GM23338 (cell line): ENCODE measurements around the gene STX16. TPM values are rescaled to one million over a fixed set of nuclear protein-coding genes. Genes with fewer than 3 reads are reported as not detected.
A peak's percentile ranks its signal among the peaks of the same experiment; 100 is the strongest.

Source experiments
- ATAC-seq: fragments of 200-7000 bp; cut with Tn5 transposase; 3 replicates; pipeline ENCODE4 v1.9.1; 2020
- DNase-seq: peaks from one replicate; pipeline ENCODE4 v3.0.0-alpha.2; 2015; ENCODE audit warnings: low spot score
- H2AFZ ChIP-seq: fragments of 200-600 bp; sonication (generic); 2 replicates; pipeline ENCODE4 v1.8.0; 2016; ENCODE audit warnings: antibody characterized with exemption, mild to moderate bottlenecking, moderate library complexity
- H3F3A ChIP-seq: fragments of 200-600 bp; sonication (generic); replicated peaks from 2 replicates; pipeline ENCODE4 v1.8.0; 2017; ENCODE audit warnings: antibody characterized with exemption, mixed run types, low read depth
- H3K27ac ChIP-seq: fragments of 200-600 bp; sonication (generic); 2 replicates; pipeline ENCODE4 v1.6.1; 2016; ENCODE audit warnings: low read depth
- H3K27me3 ChIP-seq: fragments of 200-600 bp; sonication (generic); 2 replicates; pipeline ENCODE4 v1.8.0; 2016; ENCODE audit warnings: mild to moderate bottlenecking, mixed run types, moderate library complexity; ENCODE audit not compliant: insufficient read depth
- H3K36me3 ChIP-seq: fragments of 200-600 bp; sonication (generic); 2 replicates; pipeline ENCODE4 v1.8.0; 2016; ENCODE audit warnings: mild to moderate bottlenecking; ENCODE audit not compliant: insufficient read depth
- H3K4me1 ChIP-seq: fragments of 200-600 bp; sonication (generic); 2 replicates; pipeline ENCODE4 v1.8.0; 2016; ENCODE audit warnings: mild to moderate bottlenecking, moderate library complexity; ENCODE audit not compliant: insufficient read depth
- H3K4me2 ChIP-seq: fragments of 200-600 bp; sonication (generic); 2 replicates; pipeline ENCODE4 v1.7.1; 2017; ENCODE audit warnings: mixed run types
- H3K4me3 ChIP-seq: fragments of 200-600 bp; sonication (generic); 2 replicates; pipeline ENCODE4 v1.6.1; 2016; ENCODE audit warnings: mixed run types
- H3K79me2 ChIP-seq: fragments of 200-600 bp; sonication (generic); replicated peaks from 2 replicates; pipeline ENCODE4 v1.8.0; 2017; ENCODE audit warnings: mild to moderate bottlenecking; ENCODE audit not compliant: insufficient read depth
- H3K9me2 ChIP-seq: fragments of 200-600 bp; sonication (generic); 2 replicates; pipeline ENCODE4 v1.8.0; 2017; ENCODE audit not compliant: insufficient read depth
- H4K20me1 ChIP-seq: fragments of 200-600 bp; sonication (generic); replicated peaks from 2 replicates; pipeline ENCODE4 v1.8.0; 2017; ENCODE audit warnings: mild to moderate bottlenecking; ENCODE audit not compliant: insufficient read depth
- H3K27ac Mint-ChIP-seq: 2 replicates; pipeline ENCODE4 v1.8.0; 2020; ENCODE audit warnings: inconsistent platforms, mild to moderate bottlenecking, moderate library complexity, mixed read lengths
- H3K27me3 Mint-ChIP-seq: 3 replicates; pipeline ENCODE4 v1.8.0; 2022; ENCODE audit warnings: low read depth, mild to moderate bottlenecking, moderate library complexity, mixed read lengths, inconsistent platforms; ENCODE audit not compliant: insufficient read depth, poor library complexity
- H3K36me3 Mint-ChIP-seq: 3 replicates; pipeline ENCODE4 v1.8.0; 2021; ENCODE audit warnings: low read depth, mild to moderate bottlenecking, inconsistent platforms, moderate library complexity, mixed read lengths
- H3K4me1 Mint-ChIP-seq: 3 replicates; pipeline ENCODE4 v1.8.0; 2020; ENCODE audit warnings: mild to moderate bottlenecking, inconsistent platforms, mixed read lengths
- H3K4me3 Mint-ChIP-seq: 3 replicates; pipeline ENCODE4 v1.8.0; 2021; ENCODE audit warnings: moderate library complexity, mild to moderate bottlenecking, inconsistent platforms, mixed read lengths
- H3K9me3 Mint-ChIP-seq: 3 replicates; pipeline ENCODE4 v1.8.0; 2020; ENCODE audit warnings: moderate library complexity, mild to moderate bottlenecking, inconsistent platforms, mixed read lengths
- CREB1 ChIP-seq: fragments of 250-450 bp; sonication (Bioruptor Pico); IDR thresholded peaks from 2 replicates; pipeline ENCODE4 v1.5.0; 2020; ENCODE audit warnings: low read depth, mild to moderate bottlenecking, moderate library complexity
- EZH2phosphoT487 ChIP-seq: fragments of 200-600 bp; sonication (generic); IDR thresholded peaks from one replicate; pipeline ENCODE4 v1.8.1; 2018; ENCODE audit warnings: antibody characterized with exemption; ENCODE audit not compliant: unreplicated experiment
- JUNB ChIP-seq: IDR thresholded peaks from one replicate; pipeline ENCODE4 v1.6.1; 2016; ENCODE audit warnings: antibody characterized with exemption; ENCODE audit not compliant: unreplicated experiment
- POLR2AphosphoS5 ChIP-seq: IDR thresholded peaks from 2 replicates; pipeline ENCODE4 v1.6.1; 2016; ENCODE audit warnings: antibody characterized with exemption, low read depth
- STAT1 ChIP-seq: IDR thresholded peaks from one replicate; pipeline ENCODE4 v1.6.1; 2016; ENCODE audit warnings: antibody characterized with exemption; ENCODE audit not compliant: unreplicated experiment
- ZNF114 ChIP-seq: fragments of 250-450 bp; sonication (Bioruptor Pico); IDR thresholded peaks from 2 replicates; pipeline ENCODE4 v1.5.0; 2020; ENCODE audit warnings: mild to moderate bottlenecking, moderate library complexity
- polyA plus RNA-seq: library from polyadenylated mRNA; unstranded; fragments of >200 nt; fragmentation: Nextera tagmentation; extraction: Ambion mirVana; gene quantifications from 2 replicates; pipeline ENCODE4 v1.2.1, GENCODE V29; 2016
- total RNA-seq: library from RNA; depleted of rRNA; stranded (reverse); fragments of >200 nt; shearing (Covaris generic); gene quantifications from 2 replicates; pipeline ENCODE4 v1.2.3, GENCODE V29; 2014
- TF ChIP-seq, protein P1 (sequence below): IDR thresholded peaks from one replicate; pipeline ENCODE4 v1.6.1; 2018; ENCODE audit warnings: antibody characterized with exemption; ENCODE audit not compliant: unreplicated experiment
- TF ChIP-seq, protein P2 (sequence below), 2 experiments: fragments of 200-600 bp in 1 of 2; sonication (generic) in 1 of 2; conservative IDR thresholded peaks; 2 replicates each; pipeline versions ENCODE4 v1.5.1 to v1.6.1; 2016 to 2017; ENCODE audit warnings: antibody characterized with exemption in 2 of 2, low read depth in 2 of 2, mild to moderate bottlenecking in 2 of 2, moderate library complexity in 1 of 2
- TF ChIP-seq, protein P3 (sequence below): IDR thresholded peaks from 2 replicates; pipeline ENCODE4 v1.6.1; 2016; ENCODE audit warnings: antibody characterized with exemption

Gene STX16
- total and polyA plus RNA-seq, 2 experiments from 2014 or later = 31.2 to 70.5 TPM

DNA sequence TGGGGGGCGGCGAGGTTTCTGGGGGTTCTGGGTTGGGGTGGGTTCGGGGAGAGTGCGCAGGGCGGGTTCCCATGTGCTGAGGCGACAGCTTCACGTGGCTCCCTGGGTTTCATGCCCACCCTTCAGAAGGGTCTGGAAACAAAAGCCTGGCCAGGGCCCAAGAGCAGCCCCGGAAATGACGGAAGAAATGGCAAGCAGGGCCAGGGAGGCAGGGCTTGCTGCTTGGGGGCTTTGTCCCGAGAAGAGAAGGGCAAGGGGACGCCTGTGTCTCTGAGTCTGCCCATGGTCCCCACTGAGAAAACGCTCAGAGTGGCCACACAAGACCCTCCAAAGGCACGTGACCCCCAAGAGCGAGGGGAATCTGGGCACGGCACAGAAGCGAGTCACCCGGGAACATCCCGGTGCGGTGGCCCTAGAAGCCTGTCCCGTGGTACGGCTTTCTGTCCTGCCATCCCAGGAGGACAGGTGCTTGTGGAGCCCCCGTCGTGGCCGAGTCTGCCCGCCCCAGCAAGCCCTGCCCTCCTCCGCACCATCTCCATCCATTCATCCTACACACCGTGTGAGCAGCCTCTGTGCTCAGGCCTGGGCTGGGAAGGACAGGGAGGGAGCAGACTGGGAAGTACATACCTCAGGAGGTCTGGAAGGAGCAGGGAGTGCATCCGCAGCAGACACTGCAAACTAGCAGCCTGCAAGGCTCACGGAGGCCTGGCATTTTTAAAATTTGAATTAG is 50.5 kb downstream of the STX16 start (continued):
- TF ChIP-seq, protein P1, sequence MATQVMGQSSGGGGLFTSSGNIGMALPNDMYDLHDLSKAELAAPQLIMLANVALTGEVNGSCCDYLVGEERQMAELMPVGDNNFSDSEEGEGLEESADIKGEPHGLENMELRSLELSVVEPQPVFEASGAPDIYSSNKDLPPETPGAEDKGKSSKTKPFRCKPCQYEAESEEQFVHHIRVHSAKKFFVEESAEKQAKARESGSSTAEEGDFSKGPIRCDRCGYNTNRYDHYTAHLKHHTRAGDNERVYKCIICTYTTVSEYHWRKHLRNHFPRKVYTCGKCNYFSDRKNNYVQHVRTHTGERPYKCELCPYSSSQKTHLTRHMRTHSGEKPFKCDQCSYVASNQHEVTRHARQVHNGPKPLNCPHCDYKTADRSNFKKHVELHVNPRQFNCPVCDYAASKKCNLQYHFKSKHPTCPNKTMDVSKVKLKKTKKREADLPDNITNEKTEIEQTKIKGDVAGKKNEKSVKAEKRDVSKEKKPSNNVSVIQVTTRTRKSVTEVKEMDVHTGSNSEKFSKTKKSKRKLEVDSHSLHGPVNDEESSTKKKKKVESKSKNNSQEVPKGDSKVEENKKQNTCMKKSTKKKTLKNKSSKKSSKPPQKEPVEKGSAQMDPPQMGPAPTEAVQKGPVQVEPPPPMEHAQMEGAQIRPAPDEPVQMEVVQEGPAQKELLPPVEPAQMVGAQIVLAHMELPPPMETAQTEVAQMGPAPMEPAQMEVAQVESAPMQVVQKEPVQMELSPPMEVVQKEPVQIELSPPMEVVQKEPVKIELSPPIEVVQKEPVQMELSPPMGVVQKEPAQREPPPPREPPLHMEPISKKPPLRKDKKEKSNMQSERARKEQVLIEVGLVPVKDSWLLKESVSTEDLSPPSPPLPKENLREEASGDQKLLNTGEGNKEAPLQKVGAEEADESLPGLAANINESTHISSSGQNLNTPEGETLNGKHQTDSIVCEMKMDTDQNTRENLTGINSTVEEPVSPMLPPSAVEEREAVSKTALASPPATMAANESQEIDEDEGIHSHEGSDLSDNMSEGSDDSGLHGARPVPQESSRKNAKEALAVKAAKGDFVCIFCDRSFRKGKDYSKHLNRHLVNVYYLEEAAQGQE = no peak
- TF ChIP-seq JUNB (no peak), POLR2AphosphoS5 (no peak), CREB1 (no peak), EZH2phosphoT487 (no peak)
- TF ChIP-seq, protein P2, sequence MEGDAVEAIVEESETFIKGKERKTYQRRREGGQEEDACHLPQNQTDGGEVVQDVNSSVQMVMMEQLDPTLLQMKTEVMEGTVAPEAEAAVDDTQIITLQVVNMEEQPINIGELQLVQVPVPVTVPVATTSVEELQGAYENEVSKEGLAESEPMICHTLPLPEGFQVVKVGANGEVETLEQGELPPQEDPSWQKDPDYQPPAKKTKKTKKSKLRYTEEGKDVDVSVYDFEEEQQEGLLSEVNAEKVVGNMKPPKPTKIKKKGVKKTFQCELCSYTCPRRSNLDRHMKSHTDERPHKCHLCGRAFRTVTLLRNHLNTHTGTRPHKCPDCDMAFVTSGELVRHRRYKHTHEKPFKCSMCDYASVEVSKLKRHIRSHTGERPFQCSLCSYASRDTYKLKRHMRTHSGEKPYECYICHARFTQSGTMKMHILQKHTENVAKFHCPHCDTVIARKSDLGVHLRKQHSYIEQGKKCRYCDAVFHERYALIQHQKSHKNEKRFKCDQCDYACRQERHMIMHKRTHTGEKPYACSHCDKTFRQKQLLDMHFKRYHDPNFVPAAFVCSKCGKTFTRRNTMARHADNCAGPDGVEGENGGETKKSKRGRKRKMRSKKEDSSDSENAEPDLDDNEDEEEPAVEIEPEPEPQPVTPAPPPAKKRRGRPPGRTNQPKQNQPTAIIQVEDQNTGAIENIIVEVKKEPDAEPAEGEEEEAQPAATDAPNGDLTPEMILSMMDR (conservative IDR thresholded peaks at IDR 0.05; ENCODE audit: low read depth in 2 of 2) = no peak
- TF ChIP-seq, protein P3, sequence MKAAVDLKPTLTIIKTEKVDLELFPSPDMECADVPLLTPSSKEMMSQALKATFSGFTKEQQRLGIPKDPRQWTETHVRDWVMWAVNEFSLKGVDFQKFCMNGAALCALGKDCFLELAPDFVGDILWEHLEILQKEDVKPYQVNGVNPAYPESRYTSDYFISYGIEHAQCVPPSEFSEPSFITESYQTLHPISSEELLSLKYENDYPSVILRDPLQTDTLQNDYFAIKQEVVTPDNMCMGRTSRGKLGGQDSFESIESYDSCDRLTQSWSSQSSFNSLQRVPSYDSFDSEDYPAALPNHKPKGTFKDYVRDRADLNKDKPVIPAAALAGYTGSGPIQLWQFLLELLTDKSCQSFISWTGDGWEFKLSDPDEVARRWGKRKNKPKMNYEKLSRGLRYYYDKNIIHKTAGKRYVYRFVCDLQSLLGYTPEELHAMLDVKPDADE = no peak

DNA sequence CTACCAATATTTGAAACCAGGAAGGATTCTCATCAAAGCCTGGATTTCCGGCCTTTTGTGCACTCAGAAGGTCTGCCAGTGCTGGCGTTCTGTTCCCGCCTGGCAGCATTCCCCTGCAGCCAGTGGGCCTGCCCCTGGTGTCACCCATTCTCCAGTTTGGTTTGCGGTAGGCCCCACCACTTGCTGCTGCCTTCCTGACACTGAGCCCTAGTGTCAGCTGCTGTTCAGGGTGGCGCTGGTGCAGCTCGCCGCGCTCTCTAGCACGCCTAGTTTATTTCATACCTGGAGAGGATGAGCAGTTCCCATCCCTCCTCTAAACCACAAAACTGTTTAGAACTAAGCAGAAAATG is 51.1 kb downstream of the STX16 start:
- no peak overlapping the region for H3K4me3 ChIP-seq
- H3K4me1 Mint-ChIP-seq = peaks cover 16% of the 10 kb centered on the region
- no peaks in the 10 kb centered on the region; the same call in 1 of the 2 replicates for H3K4me1 ChIP-seq
- 0 out of 2 replicates have a peak overlapping the region, but pooled peaks have one; percentile 39 for H3K27ac ChIP-seq
- no peak overlapping the region for H2AFZ ChIP-seq
- peaks cover 4% of the 10 kb centered on the region for H3K27me3 Mint-ChIP-seq
- no peaks in the 10 kb centered on the region for H3K27me3 ChIP-seq
- H3K4me2 ChIP-seq = no peak overlapping the region
- H3K36me3 ChIP-seq = peaks cover 9% of the 10 kb centered on the region; the same call in 1 of the 2 replicates
- no peaks in the 10 kb centered on the region for H3K79me2 ChIP-seq
- 0 out of 2 replicates have a peak, but pooled peaks cover 4% of the 10 kb centered on the region for H3F3A ChIP-seq
- DNase-seq (no peak), ATAC-seq (no peak)
- peaks cover 64% of the 10 kb centered on the region for H3K36me3 Mint-ChIP-seq
- no peak overlapping the region for H3K4me3 Mint-ChIP-seq
- H4K20me1 ChIP-seq = no peaks in the 10 kb centered on the region
- peaks cover 7% of the 10 kb centered on the region; the same call in 2 of the 3 replicates for H3K9me3 Mint-ChIP-seq
- no peaks in the 10 kb centered on the region for H3K9me2 ChIP-seq
- H3K27ac Mint-ChIP-seq = no peak overlapping the region
- TF ChIP-seq ZNF114 (no peak), EZH2phosphoT487 (no peak), STAT1 (no peak)
- TF ChIP-seq, protein P1 = no peak
- TF ChIP-seq, protein P3 = no peak
- TF ChIP-seq, protein P2 (conservative IDR thresholded peaks at IDR 0.05; ENCODE audit: low read depth in 2 of 2) = no peak
